Astrocyte (in vitro differentiated cells and primary cell): Measurements from ENCODE around the gene CCDC61. TPM values are rescaled to one million over a fixed set of nuclear protein-coding genes. Genes with fewer than 3 reads are reported as not detected.

Experiments used
- DNase-seq: peaks from one replicate; pipeline ENCODE4 v3.0.0-alpha.2; 2010; ENCODE audit warnings: low read depth
- FAIRE-seq: peaks from 2 replicates; lab custom pipeline; 2011; peaks lifted over from hg19 to GRCh38; lab: Jason Lieb, UNC
- H2AFZ ChIP-seq: 2 replicates; pipeline ENCODE4 v1.6.0; 2012; ENCODE audit warnings: low read depth, low read length, inconsistent platforms
- H3K27ac ChIP-seq: 2 replicates; pipeline ENCODE4 v1.5.1; 2011; ENCODE audit warnings: low read depth, low read length, inconsistent platforms
- H3K27me3 ChIP-seq: 2 replicates; pipeline ENCODE4 v1.6.0; 2011; ENCODE audit warnings: low read length, inconsistent platforms; ENCODE audit not compliant: insufficient read depth
- H3K36me3 ChIP-seq: 2 replicates; pipeline ENCODE4 v1.5.1; 2011; ENCODE audit warnings: low read length, inconsistent platforms; ENCODE audit not compliant: insufficient read depth
- H3K4me1 ChIP-seq: 2 replicates; pipeline ENCODE4 v1.5.1; 2011; ENCODE audit warnings: low read length, inconsistent platforms; ENCODE audit not compliant: insufficient read depth
- H3K4me2 ChIP-seq: 2 replicates; pipeline ENCODE4 v1.6.0; 2012; ENCODE audit warnings: low read length, inconsistent platforms
- H3K4me3 ChIP-seq: 2 replicates; pipeline ENCODE4 v1.5.1; 2011; ENCODE audit warnings: low read depth, mild to moderate bottlenecking, low read length, inconsistent platforms; ENCODE audit not compliant: insufficient read depth
- H3K79me2 ChIP-seq: 2 replicates; pipeline ENCODE4 v1.6.0; 2012; ENCODE audit warnings: mild to moderate bottlenecking, low read length, inconsistent platforms; ENCODE audit not compliant: insufficient read depth
- H3K9ac ChIP-seq: 2 replicates; pipeline ENCODE4 v1.6.0; 2012; ENCODE audit warnings: mild to moderate bottlenecking, low read length, inconsistent platforms
- H3K9me3 ChIP-seq: 2 replicates; pipeline ENCODE4 v1.5.1; 2012; ENCODE audit warnings: low read depth, mild to moderate bottlenecking, low read length, inconsistent platforms; ENCODE audit not compliant: insufficient read depth
- H4K20me1 ChIP-seq: 2 replicates; pipeline ENCODE4 v1.6.0; 2012; ENCODE audit warnings: low read length, inconsistent platforms; ENCODE audit not compliant: insufficient read depth
- H3K27ac Mint-ChIP-seq: one replicate; pipeline ENCODE4 v1.8.0; 2021; ENCODE audit warnings: mild to moderate bottlenecking, mixed read lengths; ENCODE audit not compliant: unreplicated experiment
- H3K27me3 Mint-ChIP-seq: one replicate; pipeline ENCODE4 v1.8.0; 2021; ENCODE audit warnings: low read depth, mixed read lengths; ENCODE audit not compliant: unreplicated experiment
- H3K36me3 Mint-ChIP-seq: one replicate; pipeline ENCODE4 v1.8.0; 2021; ENCODE audit warnings: low read depth, mixed read lengths; ENCODE audit not compliant: unreplicated experiment
- H3K4me1 Mint-ChIP-seq: one replicate; pipeline ENCODE4 v1.8.0; 2021; ENCODE audit warnings: low read depth, mixed read lengths; ENCODE audit not compliant: unreplicated experiment
- H3K4me3 Mint-ChIP-seq: one replicate; pipeline ENCODE4 v1.8.0; 2021; ENCODE audit warnings: mild to moderate bottlenecking, moderate library complexity, mixed read lengths; ENCODE audit not compliant: unreplicated experiment
- H3K9me3 Mint-ChIP-seq: one replicate; pipeline ENCODE4 v1.8.0; 2021; ENCODE audit warnings: mild to moderate bottlenecking, mixed read lengths; ENCODE audit not compliant: unreplicated experiment
- EZH2 ChIP-seq: IDR thresholded peaks from 2 replicates; pipeline ENCODE4 v1.6.1; 2012; ENCODE audit warnings: mild to moderate bottlenecking, low read length, inconsistent platforms; ENCODE audit not compliant: insufficient read depth
- total RNA-seq: library from RNA; stranded (reverse); gene quantifications from 2 replicates; pipeline ENCODE4 v1.2.1, GENCODE V29; 2021
- TF ChIP-seq, protein P1 (sequence below): IDR thresholded peaks from 2 replicates; pipeline ENCODE4 v1.5.1; 2011; ENCODE audit warnings: low read depth, mild to moderate bottlenecking, inconsistent platforms, low read length, moderate library complexity; ENCODE audit not compliant: insufficient read depth

The CCDC61 gene
- total RNA-seq, 1 donor from 2014 or later: 6.6 TPM

DNA sequence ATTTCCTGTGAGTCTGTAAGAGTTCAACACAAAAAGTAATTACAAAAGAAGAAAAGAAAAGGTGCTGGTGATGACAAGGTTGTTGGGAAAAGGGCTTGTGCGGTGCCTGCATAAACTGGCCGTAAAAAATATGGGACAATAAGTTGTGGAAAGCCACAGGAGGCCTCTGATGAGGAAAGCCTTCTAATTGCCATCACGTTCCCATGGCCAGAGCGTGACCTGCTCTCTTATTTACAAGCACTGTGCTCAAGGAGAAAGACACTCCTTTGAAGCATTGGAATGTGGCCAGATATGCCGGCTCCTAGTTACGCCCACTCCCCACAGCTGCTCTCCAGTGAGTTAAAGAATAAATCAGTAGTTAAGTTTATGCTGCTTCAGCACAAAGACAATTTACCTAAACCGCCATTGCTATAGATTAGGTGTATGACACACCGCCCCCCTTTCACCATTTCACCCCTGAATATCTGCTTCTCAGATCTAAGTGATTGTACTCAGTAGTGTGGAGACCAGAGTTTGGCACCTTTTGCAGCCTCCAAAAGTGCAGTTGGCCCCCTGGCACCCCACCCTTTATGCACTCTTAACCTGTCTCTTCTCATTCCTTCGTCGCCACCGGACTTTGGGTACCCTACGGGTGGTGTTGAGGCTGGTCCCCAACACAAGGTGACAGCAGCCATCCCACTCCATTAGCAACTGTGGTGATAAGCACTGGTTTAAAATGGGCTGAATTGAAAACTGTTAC, 35.7 kb downstream of the CCDC61 start:
- TF ChIP-seq, protein P1, sequence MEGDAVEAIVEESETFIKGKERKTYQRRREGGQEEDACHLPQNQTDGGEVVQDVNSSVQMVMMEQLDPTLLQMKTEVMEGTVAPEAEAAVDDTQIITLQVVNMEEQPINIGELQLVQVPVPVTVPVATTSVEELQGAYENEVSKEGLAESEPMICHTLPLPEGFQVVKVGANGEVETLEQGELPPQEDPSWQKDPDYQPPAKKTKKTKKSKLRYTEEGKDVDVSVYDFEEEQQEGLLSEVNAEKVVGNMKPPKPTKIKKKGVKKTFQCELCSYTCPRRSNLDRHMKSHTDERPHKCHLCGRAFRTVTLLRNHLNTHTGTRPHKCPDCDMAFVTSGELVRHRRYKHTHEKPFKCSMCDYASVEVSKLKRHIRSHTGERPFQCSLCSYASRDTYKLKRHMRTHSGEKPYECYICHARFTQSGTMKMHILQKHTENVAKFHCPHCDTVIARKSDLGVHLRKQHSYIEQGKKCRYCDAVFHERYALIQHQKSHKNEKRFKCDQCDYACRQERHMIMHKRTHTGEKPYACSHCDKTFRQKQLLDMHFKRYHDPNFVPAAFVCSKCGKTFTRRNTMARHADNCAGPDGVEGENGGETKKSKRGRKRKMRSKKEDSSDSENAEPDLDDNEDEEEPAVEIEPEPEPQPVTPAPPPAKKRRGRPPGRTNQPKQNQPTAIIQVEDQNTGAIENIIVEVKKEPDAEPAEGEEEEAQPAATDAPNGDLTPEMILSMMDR: no peak
- TF ChIP-seq EZH2: no peak
- Mint-ChIP-seq H3K27ac (peak overlapping the region; percentile 8), H3K27me3 (peaks cover 6% of the 10 kb centered on the region), H3K4me1 (peaks cover 9% of the 10 kb centered on the region), H3K4me3 (peak overlapping the region; percentile 47), H3K9me3 (peaks cover 3% of the 10 kb centered on the region), H3K36me3 (peaks cover 14% of the 10 kb centered on the region)
- H3K4me2 ChIP-seq: no peak overlapping the region
- no peak for DNase-seq
- H2AFZ ChIP-seq: no peak overlapping the region
- peaks cover 2% of the 10 kb centered on the region for H3K9me3 ChIP-seq
- no peak overlapping the region for H3K9ac ChIP-seq
- no peak overlapping the region for H3K4me3 ChIP-seq
- H3K27ac ChIP-seq: no peak overlapping the region
- FAIRE-seq: no peak
- H3K36me3 ChIP-seq: no peaks in the 10 kb centered on the region
- no peaks in the 10 kb centered on the region for H3K4me1 ChIP-seq
- H4K20me1 ChIP-seq: no peaks in the 10 kb centered on the region
- H3K79me2 ChIP-seq: no peaks in the 10 kb centered on the region
- peaks cover 12% of the 10 kb centered on the region for H3K27me3 ChIP-seq

DNA sequence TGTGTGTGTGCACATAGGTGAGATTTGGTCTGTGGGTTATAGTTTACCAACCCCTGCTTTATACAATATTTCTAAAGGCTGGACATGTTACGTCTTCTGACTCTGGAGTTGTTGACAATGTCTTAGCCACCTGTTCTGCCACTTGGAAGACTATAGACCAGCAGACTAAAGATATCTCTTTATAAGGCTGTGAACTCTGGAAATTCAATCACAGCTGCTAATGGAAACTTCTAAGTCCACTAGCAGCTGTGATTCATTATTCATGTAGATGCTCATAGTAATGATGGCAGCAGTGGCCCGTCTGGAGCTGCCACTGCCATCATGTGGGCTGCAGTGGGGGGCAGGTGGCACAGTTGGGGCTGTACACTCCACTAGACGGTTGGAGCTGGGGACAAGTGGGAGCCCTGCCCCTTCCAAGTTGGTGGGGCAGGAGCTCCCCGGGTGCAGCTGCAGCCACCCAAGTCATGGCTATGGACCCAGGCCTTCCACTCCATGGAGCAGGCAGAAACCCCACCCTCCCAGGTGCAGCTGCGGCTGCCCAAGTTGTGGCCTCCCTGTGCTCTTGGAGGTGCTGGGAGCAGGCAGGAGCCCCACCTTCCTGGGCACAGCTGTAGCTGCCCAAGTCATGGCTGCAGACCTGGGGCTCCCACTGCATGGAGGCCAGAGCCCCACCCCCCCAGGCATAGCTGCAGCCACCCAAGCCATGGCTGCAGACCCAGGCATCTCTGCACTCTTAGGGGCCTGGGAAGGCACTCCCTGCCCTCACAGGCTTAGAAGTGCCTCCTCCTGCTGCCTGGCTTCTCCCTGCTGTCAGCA, 36.7 kb downstream of the CCDC61 start:
- Mint-ChIP-seq H3K27ac (no peak overlapping the region), H3K4me1 (peaks cover 9% of the 10 kb centered on the region), H3K27me3 (peaks cover 6% of the 10 kb centered on the region), H3K36me3 (peaks cover 7% of the 10 kb centered on the region), H3K4me3 (no peak overlapping the region), H3K9me3 (peaks cover 2% of the 10 kb centered on the region)
- TF ChIP-seq EZH2: no peak
- TF ChIP-seq, protein P1: no peak
- Histone ChIP-seq H4K20me1 (no peaks in the 10 kb centered on the region), H3K9ac (no peak overlapping the region), H3K36me3 (no peaks in the 10 kb centered on the region), H3K4me2 (no peak overlapping the region), H3K4me1 (no peaks in the 10 kb centered on the region), H3K4me3 (no peak overlapping the region), H3K27ac (no peak overlapping the region), H3K9me3 (peaks cover 2% of the 10 kb centered on the region), H3K27me3 (peaks cover 12% of the 10 kb centered on the region), H2AFZ (no peak overlapping the region), H3K79me2 (no peaks in the 10 kb centered on the region)
- FAIRE-seq: no peak
- DNase-seq: no peak
